ENCODE results near the gene CYTH3.

The CYTH3 gene

DNA sequence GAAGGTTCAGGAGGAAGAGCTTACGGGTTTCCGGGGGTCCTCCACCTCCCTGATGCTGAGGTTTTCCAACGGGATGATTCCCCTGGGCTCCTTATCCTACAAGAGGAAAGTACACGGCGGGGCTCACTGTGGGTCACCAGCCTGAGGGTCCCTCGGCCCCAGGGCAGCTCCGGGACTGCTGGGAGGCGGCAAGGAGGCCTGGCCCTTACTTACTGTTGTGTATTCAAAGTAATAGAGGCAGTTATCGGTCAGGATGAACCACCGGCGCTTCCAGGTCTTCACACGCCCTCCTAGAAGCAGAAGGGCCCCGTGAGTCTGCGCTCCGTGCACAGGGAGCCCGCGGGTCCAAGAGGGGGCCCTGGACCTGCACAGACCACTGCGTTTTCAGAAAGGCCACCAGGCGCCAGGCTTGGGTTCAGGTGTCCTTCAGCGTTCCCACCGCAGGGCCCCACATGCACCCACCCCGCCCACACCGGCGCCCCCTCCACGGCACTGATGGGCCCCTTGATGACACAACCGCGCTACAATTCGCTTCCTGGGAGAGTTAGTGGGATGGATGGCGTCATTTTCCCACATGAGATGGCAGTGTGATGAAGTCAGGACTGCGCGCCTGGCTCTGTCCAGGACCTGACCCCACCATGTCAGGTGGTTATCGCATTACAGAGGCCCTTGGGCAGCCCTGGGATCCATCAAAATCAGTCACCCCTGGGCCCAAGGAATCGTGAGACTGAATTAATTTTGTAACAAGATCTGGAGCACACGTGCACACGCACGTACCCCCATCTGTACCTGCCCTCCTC, 106.7 kb downstream of the CYTH3 start:
- DNase-seq (ENCODE audit: low read depth in 2 of 2) = no peak

DNA sequence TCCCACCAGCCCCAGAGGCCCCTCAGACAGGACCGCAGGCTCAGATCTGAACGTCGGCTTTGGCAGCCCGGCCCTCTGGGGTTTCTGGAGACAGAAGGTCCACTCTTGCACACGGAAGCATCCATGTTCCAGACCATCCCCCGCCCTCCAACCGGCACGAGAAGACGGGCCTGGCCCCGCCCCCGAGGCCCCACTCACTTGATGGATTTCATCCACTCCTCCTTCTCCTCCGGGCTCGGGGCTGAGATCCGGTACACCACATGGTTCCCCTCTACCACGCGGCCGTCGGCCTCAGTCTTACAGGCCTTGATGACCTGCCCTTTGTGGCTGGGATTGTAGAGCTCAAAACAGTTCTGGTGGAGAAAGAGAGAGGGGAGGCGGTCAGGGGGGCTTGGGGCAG, 107.3 kb downstream of the CYTH3 start:
- DNase-seq (ENCODE audit: low read depth in 2 of 2) = no peak

DNA sequence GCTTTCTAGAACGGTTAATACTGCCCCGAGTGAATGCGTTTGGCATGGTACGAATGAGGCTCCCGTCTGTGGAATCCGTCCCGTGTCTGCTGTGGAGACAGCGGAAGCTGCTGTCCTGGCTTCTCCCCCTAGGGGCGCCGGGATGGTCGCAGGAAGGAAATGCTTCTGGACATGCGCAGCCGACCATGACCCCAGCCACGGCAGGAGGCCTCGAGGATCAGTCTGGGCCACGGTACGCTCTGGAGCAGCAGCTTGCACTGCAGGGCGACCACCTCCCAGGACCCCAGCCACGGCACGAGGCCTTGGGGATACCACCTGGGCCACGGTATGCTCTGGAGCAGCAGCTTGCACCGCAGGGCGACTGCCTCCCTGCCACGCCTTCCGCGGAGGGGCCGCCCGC, 107.9 kb downstream of the CYTH3 start:
- DNase-seq (ENCODE audit: low read depth in 2 of 2) = no peak

DNA sequence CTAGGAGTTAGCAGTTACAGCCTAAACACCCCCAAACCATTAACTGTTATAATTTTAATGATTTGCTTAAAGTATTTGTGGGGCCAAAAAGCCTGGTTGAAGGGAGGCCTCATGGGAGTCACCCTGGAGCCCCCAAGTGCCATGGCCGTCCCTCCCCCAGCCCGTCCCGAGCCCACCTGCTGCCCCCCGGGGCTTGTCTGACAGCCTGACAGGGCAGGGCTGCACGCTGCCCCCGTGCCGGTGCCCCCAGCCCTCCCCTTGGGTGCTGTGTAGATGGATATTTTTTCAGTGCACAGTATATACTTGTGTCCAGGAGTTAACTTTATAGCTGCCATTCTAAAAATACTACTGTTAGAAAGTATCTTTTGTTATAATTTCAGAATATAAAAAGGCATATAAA, 108.4 kb downstream of the CYTH3 start:
- no peak for DNase-seq (ENCODE audit: low read depth in 2 of 2)

DNA sequence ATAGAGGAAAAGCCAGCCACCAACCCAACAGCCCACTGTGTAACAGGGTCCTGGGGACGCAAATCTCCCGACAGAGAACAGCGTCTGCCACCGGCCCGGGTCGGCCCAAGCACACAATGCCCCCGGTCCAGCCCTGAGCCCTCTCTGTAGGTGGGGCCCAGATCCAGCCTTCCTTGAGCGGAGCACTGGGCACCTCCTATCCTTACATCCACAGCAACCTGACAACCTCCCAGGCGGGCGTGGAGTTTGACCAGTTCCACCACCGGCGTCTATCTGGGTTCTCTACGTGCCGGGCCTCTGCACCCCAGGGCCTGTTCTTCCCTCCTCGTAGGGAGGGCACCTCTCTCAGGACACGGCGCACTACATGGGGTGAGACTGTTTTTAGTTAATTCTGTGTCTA, 109.0 kb downstream of the CYTH3 start:
- DNase-seq (ENCODE audit: low read depth in 2 of 2) = no peak

DNA sequence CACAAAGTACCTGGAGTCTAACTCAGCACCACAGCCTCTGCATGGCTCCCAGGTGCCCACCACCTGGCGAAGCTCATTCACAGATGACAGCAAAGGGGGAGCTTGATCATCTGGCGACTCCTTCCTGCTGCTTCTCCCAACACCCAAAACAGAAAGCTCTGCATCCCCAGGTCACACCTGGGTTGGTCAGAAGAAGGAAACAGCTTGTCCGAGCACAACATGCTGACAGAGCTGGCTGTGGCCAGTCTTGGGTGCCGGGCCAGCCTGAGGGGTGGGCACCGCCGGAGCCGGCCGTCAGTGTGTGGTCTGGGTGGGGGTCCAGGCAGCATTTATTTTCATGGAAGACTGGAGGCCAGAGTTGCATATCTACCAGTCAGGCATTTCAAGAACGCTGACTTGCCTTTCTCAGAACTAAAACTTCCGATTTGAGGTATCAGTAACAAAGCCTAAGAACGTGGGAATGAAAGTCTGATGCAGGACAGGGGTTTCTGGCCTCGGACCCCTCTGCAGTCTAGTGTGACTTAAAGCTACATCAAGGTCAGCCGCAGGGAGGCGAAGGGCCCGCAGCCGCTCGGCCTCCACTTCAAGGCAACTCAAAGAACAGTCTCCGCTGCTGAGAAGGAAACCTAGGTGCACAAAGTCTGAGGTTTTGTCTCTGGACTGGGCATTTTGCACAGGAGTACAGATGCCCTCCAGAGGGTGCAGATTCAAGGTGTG, 109.6 kb downstream of the CYTH3 start:
- no peak for DNase-seq (ENCODE audit: low read depth in 2 of 2)

DNA sequence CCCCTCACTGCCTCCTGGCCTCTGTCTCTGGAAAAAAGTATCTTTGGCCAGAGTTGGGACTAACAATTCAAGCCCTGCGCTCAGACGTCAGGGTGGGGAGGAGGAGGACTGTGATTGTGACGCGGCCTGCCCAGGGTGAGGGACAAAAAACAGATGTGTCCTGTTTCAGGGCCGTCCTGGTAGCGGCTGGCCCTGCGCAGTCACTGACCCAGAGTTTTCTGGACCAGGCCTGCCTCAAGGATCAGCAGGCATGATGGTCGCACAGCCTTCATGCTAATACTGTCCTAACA, 110.1 kb downstream of the CYTH3 start:
- DNase-seq (ENCODE audit: low read depth in 2 of 2) = no peak

DNA sequence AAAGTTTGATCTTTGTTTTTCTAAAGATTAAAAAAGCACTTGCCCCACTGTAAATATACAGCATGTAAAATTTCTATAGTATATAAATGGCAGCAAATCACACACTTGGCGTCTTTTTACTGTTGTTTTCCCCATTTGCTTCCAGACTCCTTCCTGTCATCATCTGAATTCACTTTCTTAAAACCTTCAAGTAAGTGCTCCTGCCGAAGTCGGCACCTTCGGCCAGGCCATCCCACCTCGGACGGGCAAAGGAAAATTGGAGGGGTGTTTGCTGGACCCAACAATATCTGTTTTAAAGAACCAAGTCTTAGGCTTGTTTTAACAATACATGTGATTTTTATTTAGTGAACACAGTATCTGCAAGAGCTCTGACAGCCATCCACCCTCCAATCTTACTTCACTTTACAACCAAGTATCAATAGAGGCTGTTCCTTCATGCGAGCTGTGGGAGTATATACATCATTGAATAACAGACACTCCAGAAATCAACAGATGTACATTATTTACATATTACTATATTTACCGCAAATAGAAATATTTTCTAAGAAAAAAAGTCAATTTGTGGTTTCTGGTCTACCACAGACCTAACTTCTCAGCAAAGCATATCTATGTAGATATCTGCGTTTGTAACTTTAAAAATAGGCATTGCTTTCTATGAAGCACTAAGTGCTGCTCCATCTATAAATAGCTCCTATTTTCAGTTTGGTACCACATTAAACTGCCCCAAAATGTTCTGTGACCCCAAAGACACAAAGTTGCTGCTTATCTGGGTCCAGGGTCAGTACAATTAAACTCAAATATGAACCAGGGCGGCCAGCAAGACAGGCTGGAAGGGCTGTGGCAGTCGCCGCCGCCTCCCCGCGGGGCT, 110.7 kb downstream of the CYTH3 start:
- no peak for DNase-seq (ENCODE audit: low read depth in 2 of 2)

DNA sequence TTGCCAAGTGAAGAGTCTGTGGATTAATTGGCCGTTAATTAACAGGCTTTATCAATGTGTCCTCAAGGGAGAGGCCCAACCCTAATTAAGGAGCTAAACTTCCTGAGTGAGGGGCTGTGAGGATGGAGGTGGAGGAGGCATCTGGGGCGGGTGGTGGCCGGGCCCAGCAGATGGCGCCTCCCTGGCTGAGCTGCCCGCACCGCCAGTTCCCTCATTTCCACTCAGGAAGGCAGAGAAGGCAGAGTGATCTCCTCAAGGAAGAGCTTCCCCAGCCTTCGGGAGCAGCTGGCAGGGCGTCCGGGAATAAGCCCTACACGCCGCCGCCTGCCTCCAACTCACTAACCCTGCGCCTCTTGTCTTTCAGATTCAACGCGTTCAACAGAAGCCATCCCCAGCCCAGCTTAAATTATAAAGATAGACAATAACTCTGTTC, 112.2 kb downstream of the CYTH3 start:
- no peak for DNase-seq (ENCODE audit: low read depth in 2 of 2)

DNA sequence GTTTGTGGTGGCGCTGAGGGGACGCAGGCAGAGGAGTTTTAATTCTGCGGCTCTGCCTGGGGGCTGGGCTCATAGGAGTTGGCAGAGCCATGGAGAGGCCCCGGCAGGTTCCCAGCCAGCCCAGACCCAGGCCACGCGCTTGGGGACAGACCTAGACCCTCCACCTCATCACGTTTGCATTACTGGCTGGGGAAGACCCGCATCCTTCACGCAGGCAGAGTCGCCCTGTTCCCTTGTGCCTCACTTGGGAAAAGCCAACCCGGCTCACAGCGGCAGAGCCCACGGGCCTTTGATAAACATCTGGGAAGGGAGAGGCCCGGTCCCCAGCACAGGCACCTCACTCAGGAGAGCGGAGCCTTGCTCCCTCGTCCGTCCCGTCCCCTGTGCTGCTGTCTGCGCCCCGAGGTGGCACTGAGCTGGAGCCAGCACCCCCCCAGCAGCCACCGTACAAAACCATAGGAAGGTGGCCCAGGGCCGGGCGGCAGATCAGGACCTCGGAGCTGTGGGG, 112.8 kb downstream of the CYTH3 start:
- no peak for DNase-seq (ENCODE audit: low read depth in 2 of 2)

DNA sequence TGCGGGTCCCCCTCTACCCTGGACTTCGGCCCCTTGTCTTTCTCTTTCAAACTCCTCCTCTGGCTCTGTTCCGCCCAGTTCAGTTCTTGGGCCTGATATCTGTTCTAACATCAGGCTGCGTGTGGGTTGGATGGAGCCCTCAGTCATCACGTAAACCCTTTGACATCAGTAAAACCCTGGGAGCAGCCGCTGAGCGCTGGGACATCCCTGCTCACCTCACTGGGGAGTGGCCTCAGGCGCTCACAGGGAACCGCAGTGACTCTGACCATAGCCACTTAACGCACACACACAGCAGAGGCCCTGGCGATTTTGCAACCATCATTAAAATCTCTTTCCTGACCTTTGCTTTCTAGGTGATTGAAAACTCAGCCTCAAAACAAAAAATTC, 113.3 kb downstream of the CYTH3 start:
- DNase-seq (ENCODE audit: low read depth in 2 of 2) = no peak

DNA sequence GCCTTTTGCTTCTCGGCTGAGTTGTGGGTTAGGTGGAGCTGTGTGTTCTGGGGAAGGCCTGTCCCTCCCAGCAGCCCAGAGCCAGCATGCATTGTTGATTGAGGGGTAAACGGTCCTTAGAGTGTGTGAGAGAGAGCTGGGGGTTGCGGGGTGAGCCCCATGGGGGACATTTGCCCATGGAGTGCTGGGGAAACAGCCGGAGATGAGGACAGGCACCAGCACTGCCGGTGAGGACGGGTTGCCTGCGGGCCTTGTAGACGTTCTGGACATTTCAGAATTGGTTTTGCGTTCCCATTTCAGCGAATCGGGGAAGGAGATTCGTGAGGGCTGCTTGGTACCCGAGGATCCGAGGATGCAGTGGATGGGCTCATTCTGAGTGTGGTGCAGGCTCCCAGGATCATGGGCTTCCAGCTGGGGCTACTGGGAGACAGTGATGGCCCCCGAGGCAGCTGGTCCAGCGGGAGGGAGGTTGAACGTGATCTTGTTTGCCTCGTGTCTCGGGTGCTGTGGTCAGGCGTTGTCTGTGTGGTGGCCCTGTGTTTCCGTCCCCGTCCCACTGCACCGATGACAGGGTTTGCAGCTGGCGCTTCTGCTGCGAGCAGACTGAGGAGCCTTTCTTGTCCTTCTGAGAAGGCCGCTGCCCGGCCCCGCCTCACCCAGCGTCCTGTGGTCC, 113.9 kb downstream of the CYTH3 start:
- DNase-seq (ENCODE audit: low read depth in 2 of 2) = no peak

DNA sequence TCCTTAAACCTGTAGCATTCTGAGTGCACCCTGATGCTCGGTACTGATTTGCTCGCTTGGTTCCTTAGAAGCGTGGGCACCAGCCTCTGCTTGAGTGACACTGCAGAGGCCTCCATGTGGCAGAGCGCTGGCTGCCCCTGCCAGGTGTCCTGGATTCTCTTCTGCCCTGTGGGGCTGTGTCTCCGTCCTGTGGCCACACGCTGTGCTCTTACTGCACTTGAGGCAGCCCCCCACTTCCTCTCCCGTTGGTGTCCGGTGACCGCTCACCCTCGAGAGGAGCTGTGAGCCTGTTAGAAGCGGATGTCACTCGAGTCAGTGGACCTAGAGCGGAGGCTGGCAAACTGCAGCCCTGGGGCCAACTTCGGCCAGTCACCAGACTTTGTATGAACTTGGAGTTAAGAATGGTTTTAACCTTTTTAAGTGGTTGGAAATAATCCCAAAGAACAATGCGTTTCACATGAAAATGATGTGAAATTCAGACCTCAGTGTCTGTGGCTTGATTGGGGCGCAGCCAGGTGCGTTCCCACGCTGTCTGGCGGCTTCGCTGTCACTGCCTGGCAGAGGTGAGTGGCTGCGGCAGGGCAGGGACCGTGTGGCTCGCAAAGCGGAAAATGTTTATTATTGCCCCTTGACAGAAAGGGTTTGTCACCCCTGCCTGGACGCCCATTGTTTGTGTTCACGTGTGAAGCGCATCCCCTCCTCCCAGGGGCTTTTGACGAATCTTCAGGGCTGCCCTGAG, 114.6 kb downstream of the CYTH3 start:
- no peak for DNase-seq (ENCODE audit: low read depth in 2 of 2)

DNA sequence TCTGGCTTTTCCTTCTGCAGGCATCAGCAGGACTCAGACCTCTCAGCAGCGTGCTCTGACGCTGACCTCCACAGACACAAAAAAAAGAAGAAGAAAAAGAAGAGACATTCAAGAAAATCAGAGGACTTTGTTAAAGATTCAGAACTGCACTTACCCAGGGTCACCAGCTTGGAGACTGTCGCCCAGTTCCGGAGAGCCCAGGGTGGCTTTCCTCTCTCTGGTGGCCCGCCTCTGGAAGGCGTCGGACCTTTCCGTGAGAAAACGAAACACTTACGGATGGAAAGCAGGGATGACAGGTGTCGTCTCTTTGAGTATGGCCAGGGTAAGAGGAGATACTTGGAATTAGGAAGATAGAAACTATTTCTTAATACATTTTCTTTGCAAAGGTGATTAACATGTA, 115.7 kb downstream of the CYTH3 start:
- no peak for DNase-seq (ENCODE audit: low read depth in 2 of 2)

DNA sequence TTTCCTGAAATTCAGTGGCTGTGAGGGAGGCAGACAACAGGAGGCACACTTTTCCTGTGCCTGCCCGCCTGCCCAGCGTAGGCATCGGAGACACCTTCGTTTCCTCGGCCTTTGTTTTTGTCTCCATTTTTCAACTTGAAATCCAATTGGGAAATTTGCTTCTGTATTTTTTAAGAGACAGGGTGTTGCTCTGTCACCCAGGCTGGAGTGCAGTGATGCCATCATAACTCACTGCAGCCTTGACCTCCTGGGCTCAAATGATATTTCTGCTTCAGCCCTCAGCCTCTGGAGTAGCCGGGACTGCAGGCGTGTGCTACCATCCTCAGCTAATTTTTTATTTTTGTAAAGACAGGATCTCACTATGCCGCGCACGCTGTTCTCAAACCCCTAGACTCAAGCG, 116.8 kb downstream of the CYTH3 start:
- no peak for DNase-seq (ENCODE audit: low read depth in 2 of 2)

DNA sequence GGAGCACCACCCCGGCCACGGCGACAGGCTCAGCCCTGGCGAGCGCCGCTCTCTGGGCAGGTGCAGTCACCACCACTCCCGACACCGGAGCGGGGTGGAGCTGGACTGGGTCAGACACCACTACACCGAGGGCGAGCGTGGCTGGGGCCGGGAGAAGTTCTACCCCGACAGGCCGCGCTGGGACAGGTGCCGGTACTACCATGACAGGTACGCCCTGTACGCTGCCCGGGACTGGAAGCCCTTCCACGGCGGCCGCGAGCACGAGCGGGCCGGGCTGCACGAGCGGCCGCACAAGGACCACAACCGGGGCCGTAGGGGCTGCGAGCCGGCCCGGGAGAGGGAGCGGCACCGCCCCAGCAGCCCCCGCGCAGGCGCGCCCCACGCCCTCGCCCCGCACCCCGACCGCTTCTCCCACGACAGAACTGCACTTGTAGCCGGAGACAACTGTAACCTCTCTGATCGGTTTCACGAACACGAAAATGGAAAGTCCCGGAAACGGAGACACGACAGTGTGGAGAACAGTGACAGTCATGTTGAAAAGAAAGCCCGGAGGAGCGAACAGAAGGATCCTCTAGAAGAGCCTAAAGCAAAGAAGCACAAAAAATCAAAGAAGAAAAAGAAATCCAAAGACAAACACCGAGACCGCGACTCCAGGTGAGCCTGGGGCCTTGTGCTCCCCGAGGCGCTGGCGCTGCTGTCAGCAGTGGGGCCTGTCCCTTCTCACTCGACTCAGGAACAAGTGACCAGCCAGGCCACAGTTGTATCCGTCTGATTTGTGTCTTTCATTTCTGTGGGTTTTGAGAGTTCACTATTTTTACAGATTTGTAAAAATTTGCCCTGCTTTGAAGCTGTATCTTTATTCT, 117.7 kb downstream of the CYTH3 start:
- DNase-seq (ENCODE audit: low read depth in 2 of 2) = no peak

DNA sequence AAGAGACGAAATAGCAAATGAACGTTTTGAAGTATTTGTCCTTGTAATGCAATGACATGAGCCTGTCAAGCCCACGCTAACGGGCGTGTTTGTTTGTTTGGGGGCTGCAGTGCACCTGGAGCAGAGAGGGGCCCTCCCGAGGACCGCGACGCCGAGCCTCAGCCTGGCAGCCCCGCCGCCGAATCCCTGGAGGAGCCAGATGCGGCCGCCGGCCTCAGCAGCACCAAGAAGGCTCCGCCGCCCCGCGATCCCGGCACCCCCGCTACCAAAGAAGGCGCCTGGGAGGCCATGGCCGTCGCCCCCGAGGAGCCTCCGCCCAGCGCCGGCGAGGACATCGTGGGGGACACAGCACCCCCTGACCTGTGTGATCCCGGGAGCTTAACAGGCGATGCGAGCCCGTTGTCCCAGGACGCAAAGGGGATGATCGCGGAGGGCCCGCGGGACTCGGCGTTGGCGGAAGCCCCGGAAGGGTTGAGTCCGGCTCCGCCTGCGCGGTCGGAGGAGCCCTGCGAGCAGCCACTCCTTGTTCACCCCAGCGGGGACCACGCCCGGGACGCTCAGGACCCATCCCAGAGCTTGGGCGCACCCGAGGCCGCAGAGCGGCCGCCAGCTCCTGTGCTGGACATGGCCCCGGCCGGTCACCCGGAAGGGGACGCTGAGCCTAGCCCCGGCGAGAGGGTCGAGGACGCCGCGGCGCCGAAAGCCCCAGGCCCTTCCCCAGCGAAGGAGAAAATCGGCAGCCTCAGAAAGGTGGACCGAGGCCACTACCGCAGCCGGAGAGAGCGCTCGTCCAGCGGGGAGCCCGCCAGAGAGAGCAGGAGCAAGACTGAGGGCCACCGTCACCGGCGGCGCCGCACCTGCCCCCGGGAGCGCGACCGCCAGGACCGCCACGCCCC, 118.5 kb downstream of the CYTH3 start:
- DNase-seq (ENCODE audit: low read depth in 2 of 2) = no peak

DNA sequence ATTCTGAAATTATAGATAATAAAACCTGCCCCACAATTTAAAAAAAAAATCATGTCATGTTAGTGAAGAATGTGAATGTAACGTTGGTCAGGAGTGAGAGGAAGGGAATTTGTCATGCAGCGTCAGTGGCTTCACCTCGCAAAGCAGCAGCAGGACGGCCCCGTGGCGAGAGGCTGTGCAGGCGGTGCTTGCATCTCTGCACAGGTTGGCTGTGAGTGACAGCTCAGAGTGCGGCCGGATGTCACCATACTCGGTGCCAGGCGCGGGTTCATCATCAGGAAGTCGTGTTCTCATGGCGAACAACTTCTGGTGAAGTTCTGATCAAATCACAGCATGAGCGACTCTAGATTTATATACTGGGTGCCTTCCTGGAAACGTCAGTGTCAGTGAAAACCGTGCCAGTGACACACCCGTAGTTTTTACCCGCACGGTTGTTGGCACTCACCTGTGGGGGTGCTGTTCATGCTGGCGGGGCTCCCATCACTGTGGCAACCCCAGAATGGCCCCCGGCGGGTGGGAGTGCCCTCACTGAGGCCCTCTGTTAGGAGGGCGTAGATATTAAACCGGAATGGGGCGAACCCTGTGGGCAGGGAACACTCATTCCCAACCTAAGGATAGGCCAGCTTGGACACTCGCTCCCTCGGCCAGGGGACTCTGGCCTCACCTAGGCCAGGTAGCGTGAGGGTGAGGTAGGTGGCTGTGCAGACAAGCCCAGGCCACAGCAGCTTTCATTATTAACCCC, 120.3 kb downstream of the CYTH3 start:
- DNase-seq (ENCODE audit: low read depth in 2 of 2) = no peak

All from stimulated activated CD4-positive, alpha-beta T cell treated with anti-CD3 and anti-CD28 coated beads, Interleukin-12 subunit alpha, Interleukin-12 subunit beta, amount 100 ng/mL, for 24 hours (primary cell).